ENCODE data around the gene SOX8.

- TF ChIP-seq EZH2phosphoT487 (IDR thresholded peaks at IDR 0.05; ENCODE audit: borderline replicate concordance, low read length) (no peak), CTCF (conservative IDR thresholded peaks at IDR 0.05; ENCODE audit: low read depth, low read length) (no peak)
These were observed 12.9 kb upstream of the SOX8 start for GRCh38 chr16:968620-969019.

Data from PC-3 (cell line).